AG09319 (cell line): ENCODE results near the gene ITGB3BP.
"Not testable (repeated sequence)": the region's sequence is repeated elsewhere in the genome, so short reads cannot be mapped to it uniquely, and the experiment has no call there.

Source experiments
- DNase-seq: peaks from one replicate; pipeline ENCODE4 v3.0.0-alpha.2; 2010; ENCODE audit warnings: low read depth; ENCODE audit errors: extremely low read depth
- CTCF ChIP-seq: IDR thresholded peaks from 2 replicates; pipeline ENCODE4 v1.5.1; 2011; ENCODE audit warnings: low read depth, mild to moderate bottlenecking, inconsistent platforms, low read length, moderate library complexity

ITGB3BP gene

GRCh38 chr1:63428815-63429214, 94.2 kb downstream of the ITGB3BP start:
- no peak for TF ChIP-seq CTCF
- no peak for DNase-seq

GRCh38 chr1:63423649-63424048, 99.4 kb downstream of the ITGB3BP start:
- no peak for DNase-seq
- TF ChIP-seq CTCF, result no peak

- not testable (repeated sequence) for DNase-seq
These were observed 102.3 kb downstream of the ITGB3BP start for GRCh38 chr1:63420746-63421145.

- DNase-seq, result no peak
- no peak for TF ChIP-seq CTCF
These were observed 104.9 kb downstream of the ITGB3BP start for GRCh38 chr1:63418101-63418500.

- no peak for DNase-seq
- no peak for TF ChIP-seq CTCF
These were observed 108.2 kb downstream of the ITGB3BP start for GRCh38 chr1:63414691-63415365.

- no peak for TF ChIP-seq CTCF
- no peak for DNase-seq
These were observed 109.6 kb downstream of the ITGB3BP start for GRCh38 chr1:63413394-63413793.

GRCh38 chr1:63411066-63411465, 112.0 kb downstream of the ITGB3BP start:
- no peak for TF ChIP-seq CTCF
- DNase-seq, result peak; percentile 51

GRCh38 chr1:63408331-63408730, 114.7 kb downstream of the ITGB3BP start:
- TF ChIP-seq CTCF, result no peak
- DNase-seq, result peak; percentile 32
